Activated CD8-positive, alpha-beta memory T cell treated with anti-CD3 and anti-CD28 coated beads for 36 hours (primary cell): ENCODE results near the gene TTC13. TPM values are rescaled to one million over a fixed set of nuclear protein-coding genes. Genes with fewer than 3 reads are reported as not detected.
"Not testable (repeated sequence)": the region's sequence is repeated elsewhere in the genome, so short reads cannot be mapped to it uniquely, and the experiment has no call there.

Experiments used
- CTCF ChIA-PET: fragments of 350-600 bp; sonication (Branson Sonifier 250); formaldehyde crosslinking; loops from one replicate; lab custom pipeline; 2021; ENCODE audit warnings: antibody characterized with exemption; lab: Charles Lee
- POLR2A ChIA-PET: fragments of 350-600 bp; sonication (Branson Sonifier 250); formaldehyde crosslinking; loops from one replicate; lab custom pipeline; 2021; ENCODE audit warnings: antibody characterized with exemption; lab: Charles Lee
- total RNA-seq, 2 experiments: library from RNA; stranded (reverse); gene quantifications; one replicate each; pipeline ENCODE4 v1.2.3, GENCODE V29; 2021

The TTC13 gene
- total RNA-seq, 2 experiments from 2014 or later = 19.4 to 20.7 TPM

DNA sequence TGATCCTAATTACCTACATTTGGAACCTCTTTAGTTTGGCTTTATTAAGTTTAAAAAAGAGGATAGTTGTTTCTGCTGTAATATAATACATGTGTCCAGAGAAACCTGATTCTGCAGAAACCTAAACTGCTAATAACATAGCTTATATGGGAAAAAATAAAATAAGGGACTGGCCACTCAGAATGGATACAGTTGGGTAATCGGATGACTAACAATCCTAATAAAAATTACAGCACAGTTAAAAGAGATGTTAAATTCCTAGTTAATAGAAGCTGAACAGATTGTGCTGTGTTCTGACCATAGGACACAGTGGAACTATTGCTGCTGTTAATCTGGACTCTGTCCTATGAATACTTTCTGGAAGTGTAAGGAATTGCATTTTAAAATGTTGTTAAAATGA is 16.2 kb upstream of the TTC13 start:
- CTCF ChIA-PET = no interaction called here

DNA sequence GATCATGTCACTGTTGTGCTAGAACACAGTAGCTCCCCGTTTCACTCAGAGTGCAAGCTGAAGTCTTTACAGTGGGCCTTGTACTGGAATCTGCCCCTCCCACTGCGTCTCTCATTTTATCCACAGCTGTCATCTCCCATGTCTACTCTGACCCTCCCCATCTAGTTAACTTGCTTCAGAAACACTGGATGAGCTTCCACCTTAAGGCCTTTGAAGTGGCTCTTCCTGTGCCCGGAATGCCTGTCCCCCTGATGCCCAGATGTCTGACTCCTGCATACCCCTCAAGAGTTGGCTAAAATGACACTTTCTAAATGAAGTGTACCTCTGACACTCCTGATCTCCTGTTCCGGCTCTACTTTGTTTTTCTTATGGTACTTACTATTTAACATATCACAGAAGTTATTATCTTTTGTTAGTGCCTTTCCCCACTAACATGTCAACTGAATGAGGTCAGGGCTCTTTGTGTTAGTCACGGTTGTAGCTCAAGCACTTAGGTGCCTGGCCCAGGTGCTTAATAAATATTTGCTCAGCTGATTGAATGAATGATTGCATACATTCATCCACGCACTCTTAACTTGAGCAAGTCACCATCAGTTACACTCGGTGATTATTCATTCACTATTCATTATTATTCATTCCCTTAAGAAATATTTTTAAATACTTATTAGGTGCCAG is 13.6 kb upstream of the TTC13 start:
- ChIA-PET POLR2A (no interaction called here), CTCF (interaction anchor here (0.7 kb wide), 1 partner anchor 35 kb away, joined by 4 read pairs; no protein-coding TSS in a partner anchor)

More for the DNA sequence above, 16.2 kb upstream of the TTC13 start:
- POLR2A ChIA-PET = no interaction called here

DNA sequence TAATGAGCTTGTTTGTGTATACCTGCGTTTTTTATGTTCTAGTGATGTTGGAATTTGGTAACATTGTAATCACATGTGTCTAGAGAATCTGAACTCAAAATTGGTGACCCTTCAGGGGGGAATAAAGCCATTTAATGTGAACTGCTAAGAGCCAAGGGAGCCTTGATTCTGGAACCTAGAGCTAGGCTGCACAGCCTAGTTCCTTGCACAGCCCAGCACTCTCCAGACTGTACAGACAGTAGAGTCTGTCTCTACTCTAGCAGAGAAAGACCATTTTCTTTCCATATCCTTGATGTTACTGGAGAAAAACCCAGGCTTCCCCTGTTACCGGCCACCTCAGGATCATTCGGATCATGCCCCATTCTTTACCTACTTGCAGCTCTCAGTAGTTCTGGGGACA is 8.8 kb upstream of the TTC13 start:
- POLR2A ChIA-PET = no interaction called here
- CTCF ChIA-PET = no interaction called here

DNA sequence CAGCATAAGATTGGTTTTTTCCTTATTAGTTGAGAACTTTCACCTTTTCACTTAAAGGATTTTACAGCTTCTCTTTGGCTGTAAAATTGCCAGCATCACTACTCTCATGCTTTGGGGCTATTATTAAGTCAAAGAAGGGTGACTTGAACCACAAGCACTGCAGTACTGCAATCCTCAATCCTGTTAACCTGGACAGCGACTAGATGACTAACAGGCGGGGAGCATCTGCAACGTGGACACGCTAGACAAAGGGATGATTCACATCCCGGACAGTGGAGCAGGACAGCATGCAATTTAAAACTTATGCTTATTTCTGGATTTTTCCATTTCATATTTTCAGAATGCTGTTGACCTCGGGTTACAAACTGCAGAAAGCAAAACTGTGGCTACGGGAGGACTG is 8.3 kb upstream of the TTC13 start:
- POLR2A ChIA-PET = no interaction called here
- CTCF ChIA-PET = no interaction called here

DNA sequence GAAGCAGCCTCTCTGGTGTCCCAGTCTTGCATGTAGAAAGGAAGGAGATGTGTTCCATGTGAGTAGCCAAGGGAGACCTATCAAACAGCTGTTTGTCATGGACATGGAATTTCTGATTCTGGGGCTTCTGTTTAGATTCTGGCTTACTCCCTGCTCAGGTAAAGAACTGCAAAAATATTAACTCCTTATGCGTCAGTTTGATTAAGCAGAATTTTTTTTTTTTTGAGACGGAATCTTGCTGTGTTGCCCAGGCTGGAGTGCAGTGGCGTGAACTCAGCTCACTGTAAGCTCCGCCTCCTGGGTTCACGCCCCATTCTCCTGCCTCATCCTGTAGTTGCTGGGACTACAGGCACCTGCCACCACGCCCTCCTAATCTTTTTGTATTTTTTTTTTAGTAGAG is 7.0 kb upstream of the TTC13 start:
- CTCF ChIA-PET = no interaction called here
- POLR2A ChIA-PET = no interaction called here

DNA sequence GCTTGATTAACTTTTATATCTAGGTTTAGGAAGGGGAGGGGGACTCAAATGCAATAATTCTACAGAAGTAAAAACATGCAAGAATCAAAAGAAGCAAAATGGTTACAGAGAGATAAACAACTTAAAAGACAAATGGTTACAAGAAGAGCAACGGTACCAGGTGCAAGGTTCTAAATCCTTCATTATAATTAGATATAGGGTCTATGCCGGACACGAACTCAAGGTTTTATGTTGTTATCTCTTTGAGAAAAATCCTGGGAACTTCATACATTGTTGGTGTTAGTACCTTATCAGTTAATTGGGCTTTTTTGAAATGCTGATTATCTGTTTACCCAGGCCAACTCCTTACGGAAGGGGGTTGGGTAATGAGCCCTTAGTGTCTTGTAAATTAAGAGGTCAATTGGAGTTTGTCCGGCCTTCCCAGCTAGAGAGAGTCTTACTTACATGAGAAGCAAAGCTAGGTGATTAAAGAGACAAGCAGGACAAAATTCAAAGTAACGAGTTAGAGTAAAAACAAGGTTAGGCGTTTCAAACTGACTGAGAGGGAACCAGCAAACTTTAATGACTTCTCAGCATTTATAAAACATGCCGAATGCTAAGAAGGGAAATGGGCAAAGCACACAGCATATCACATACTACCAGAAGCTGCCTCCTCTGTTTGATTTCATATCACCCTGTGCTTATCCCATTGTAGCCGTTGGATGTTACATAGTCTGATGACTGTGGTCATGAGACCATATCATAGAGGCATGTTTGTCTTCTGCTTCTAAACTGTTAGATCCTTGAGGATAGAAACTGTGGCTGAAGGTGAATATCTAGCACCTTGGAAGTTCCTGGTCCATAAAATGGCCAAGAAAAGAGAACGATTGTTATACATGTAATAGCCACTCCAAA is 6.2 kb upstream of the TTC13 start:
- CTCF ChIA-PET, POLR2A ChIA-PET: not testable (repeated sequence)

DNA sequence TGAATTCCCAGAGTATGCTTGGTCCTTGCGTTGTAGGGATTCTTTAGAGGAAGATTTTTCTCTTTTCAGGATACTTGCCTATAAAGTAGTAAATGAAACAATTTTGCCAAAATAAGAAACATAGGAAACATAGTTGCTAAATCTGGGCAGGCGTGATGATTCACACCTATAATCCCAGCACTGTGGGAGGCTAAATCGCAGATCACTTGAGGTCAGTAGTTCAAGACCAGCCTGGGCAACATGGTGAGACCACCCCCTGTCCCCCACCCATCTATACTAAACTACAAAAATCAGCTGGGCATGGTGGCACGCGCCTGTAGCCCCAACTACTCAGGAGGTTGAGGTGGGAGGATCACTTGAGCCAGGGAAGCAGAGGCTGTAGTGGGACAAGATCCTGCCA is 5.2 kb upstream of the TTC13 start:
- POLR2A ChIA-PET = no interaction called here
- CTCF ChIA-PET = no interaction called here

DNA sequence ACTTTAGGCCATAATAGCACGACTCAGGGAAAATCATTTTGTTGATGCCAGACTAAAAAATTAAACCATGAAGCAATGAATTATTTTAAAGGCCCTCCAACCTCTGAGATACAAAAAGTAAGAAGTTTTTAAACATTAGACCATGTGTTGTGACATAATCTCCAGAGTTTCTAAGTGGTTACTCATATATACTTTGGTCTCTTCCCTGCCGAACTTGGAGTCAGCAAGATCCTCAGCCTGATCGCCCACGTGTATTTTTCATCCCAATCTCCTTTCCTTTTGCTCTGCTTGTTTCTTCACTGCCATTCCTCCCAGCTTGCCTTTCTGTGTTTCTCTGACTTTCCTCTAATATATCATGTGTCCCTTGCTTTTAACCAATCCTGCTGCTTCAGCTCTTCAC is 4.0 kb upstream of the TTC13 start:
- CTCF ChIA-PET = no interaction called here
- POLR2A ChIA-PET = no interaction called here

DNA sequence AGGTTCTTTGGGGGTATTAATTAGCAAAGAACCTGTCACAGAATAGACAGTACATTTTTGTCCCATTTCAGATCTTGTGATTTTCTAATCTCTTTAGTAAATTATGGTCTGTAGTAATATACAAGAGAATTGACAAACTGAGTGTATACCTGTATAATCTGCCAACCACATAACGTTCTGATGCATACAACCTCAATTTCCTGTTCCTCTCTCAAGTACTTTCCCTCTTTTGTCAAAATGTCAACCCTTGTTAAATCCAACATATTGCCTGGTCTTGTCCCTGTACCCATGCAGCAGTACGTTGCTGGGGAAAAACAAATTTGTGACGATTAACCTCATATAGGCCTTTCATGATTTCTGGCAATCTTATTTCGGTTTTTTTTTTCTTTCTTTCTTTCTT is 1.3 kb upstream of the TTC13 start:
- POLR2A ChIA-PET = no interaction called here
- CTCF ChIA-PET = no interaction called here

DNA sequence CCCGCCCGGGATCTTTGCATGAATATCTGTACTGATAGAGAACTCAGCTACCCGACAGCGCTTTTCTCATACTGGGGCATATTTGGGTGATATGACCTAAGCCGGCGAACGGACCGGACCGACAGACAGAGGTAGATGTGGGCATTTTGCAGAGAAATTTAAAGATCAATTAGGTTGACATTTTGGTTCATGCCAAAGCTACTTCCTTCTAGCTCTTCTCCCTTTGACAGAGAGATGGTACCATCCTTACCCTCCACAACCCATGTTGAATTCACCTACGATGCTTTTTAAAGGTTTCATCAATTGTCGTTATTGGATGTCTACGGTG is 692 bp upstream of the TTC13 start:
- CTCF ChIA-PET = interaction anchor here (1.1 kb wide), 1 partner anchor 342 kb away, joined by 3 read pairs; no protein-coding TSS in a partner anchor
- POLR2A ChIA-PET = interaction anchor here (0.6 to 1.1 kb wide), 3 partner anchors 12 to 262 kb away, joined by 3 to 5 read pairs (median 3); partner anchors contain the start of genes FAM89A and GNPAT

DNA sequence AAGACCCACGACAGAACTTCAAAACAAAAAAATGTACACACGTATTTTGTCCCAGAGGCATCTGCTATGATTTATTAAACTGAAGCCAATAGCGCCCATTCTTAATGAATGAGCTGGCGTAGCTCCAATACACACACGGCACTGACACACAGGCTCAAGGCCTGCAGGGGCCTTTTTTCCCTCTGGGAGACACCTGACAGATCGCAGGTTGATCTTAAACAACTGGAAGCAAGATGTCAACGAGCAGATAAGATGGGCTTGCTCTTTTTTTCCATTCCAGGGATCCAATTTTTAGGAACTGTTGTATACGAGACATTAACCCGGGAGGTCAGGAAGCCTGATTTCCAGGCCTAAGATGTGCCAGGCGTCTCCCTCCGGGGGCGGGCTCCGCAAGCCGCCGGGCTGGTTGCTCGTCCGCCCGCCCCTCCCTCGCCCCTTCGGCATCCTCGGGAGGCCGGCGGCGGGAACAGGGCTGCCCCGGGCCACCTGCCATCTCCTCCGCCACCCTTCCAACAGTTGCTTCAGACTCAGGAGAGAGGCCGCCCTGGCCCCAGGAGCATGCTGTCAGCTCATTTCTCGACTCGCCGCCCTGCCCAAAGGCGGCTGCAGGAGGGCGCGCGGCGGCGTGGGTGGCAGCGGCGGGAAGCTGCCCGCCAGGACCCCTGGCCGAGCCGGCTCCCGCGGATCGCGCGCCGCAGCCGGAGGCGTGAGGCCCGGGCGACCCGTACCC is 735 bp downstream of the TTC13 start:
- POLR2A ChIA-PET = interaction anchor here (0.6 to 1.0 kb wide), 2 partner anchors 62 to 906 kb away, joined by 5 to 9 read pairs; partner anchors contain the start of gene FAM89A
- CTCF ChIA-PET = interaction anchor here (1.1 kb wide), 1 partner anchor 341 kb away, joined by 3 read pairs; no protein-coding TSS in a partner anchor

DNA sequence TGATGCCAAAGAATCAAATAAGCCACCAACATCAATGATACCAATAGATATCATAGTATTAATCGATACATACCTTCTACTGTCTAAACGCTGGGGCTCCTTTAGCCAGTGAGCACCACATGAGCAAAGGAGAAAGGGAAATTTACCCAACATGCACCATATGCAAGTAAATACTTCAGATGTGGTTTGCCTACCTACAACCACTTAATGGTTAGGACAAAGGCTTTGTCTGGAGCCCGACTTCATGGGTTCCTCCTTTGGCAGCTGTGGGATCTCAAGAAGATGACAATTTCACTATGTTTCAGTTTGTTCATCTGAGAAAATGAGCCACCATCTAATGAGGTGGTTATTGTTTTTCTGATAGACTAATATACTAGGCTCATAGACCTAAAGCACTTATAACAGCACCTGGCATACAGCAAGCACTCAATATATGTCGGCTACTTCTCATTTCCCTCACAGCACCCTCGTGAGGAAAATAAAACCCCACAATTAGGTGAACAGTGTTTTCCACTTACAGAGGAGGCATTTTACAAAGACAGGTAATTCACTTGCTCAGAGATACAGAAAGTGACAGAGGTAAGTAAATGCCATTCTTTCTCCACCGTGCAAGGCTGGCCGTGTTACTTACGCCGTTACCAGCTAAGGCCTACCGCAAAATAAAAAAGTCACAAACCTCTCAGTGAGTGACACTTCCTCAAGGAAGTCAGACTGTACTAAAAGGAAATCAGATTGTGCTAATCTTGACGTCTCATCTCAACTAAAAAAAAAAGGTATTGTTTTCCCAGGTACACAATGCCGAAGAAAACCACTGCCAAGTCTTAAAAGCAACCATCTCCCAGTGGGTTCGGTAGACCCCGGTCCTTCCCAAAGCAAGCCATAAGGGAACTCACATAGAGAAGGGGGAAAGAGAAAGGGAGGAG is 1.6 kb downstream of the TTC13 start:
- ChIA-PET POLR2A (interaction anchor here (0.7 kb wide), 1 partner anchor 1634 kb away, joined by 4 read pairs; the partner anchor contains the start of gene CCSAP), CTCF (interaction anchor here (0.9 kb wide), 1 partner anchor 235 kb away, joined by 4 read pairs; no protein-coding TSS in a partner anchor)

DNA sequence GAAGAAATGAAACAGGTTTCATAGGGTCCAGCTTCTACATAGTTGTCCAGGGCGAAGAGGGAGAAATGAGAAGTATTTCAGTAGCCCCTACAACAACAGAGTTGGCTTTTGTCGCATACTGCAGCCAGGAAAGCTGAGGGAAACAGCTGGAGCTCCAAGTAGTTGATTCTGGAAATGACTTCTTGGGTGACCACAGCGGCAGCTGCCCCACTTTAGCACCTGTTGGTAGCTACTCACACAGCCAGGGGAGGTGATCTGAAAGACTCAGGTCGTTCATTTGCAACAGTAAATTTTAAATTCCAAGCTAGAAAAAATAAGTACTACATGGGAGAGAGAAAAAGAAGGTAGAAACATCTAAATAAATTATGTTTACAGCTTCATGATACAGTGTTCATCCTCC is 2.3 kb downstream of the TTC13 start:
- ChIA-PET POLR2A (no interaction called here), CTCF (interaction anchor here (0.9 kb wide), 1 partner anchor 235 kb away, joined by 4 read pairs; no protein-coding TSS in a partner anchor)

DNA sequence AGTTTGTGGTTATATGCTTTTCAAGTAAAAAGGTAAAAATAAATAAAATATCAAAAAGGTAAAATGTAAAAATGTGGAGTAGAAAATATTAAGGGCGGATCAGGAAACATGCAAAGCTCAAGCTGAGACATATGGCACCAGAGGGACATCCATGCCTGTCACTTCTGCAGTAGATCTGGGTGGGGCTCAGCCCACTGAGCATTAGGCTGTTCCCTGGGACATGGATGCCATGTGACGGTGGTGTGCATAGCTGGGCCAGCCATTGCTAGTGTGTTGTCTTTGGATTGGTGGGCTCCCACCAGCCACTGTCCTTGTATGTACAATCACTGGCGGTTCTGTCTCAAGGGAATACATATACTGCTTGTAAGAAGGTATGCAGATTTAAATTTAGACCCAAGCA is 3.0 kb downstream of the TTC13 start:
- ChIA-PET CTCF (no interaction called here), POLR2A (no interaction called here)

DNA sequence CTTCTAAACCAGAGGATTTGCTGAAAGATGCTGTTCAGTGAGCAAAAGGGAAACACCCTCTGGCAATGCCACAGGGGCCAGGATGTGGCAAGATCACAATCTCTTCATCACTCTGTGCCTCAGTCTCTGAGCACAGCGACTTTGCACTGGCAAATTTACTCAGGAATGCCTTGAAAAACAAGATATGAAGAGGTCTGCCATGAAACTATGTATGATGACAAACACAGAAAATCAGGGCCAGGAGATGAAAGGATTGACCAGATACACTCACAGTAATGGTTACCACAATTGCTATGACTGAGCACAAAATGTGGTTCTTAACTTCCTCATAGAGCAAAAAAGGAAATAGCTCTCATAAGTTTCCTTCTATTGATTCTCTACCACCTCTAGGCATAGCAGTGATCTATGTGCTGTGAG is 5.8 kb downstream of the TTC13 start:
- CTCF ChIA-PET = no interaction called here

DNA sequence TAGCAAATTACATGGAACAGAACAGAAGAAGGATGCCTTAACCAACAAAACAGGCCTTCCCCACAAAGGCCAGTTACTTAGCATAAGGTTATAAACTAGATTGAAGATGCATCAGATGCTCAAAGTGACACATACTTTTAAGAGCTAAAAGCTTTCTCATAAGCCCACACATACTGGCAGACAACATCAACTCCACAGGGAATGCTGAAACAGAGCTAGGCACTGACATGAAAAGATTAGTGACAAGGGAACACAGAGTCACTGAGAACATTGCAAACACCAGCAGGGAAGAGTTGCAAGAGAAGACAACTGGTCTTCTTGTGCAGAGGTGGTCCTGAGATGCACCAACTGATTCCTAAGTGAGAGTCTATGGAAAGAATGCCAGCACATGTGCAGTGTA is 6.9 kb downstream of the TTC13 start:
- POLR2A ChIA-PET = no interaction called here

More for the DNA sequence above, 5.8 kb downstream of the TTC13 start:
- POLR2A ChIA-PET = interaction anchor here (0.7 kb wide), 1 partner anchor 66 kb away, joined by 3 read pairs; no protein-coding TSS in a partner anchor

DNA sequence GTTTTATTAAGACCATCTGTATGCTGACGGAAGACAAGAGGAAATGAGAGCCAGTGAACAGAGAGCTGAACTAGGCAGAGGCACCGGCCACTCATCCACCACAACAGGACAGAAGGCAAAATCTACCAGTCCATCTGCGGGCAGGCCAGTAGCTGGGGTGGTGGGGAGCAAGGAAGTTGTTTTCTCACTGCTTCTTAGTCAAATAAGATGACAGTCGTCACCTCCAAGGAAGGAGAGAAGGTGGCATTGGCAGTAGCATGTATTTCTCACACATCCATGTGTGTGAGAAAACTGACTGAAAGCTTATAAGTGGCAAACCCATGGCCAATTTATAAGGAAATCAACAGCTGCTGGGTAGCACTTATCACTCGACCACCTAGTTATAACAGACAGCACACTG is 8.2 kb downstream of the TTC13 start:
- CTCF ChIA-PET = no interaction called here
- POLR2A ChIA-PET = interaction anchor here (0.6 kb wide), 1 partner anchor 267 kb away, joined by 3 read pairs; no protein-coding TSS in a partner anchor

More for the DNA sequence above, 6.9 kb downstream of the TTC13 start:
- CTCF ChIA-PET = no interaction called here

DNA sequence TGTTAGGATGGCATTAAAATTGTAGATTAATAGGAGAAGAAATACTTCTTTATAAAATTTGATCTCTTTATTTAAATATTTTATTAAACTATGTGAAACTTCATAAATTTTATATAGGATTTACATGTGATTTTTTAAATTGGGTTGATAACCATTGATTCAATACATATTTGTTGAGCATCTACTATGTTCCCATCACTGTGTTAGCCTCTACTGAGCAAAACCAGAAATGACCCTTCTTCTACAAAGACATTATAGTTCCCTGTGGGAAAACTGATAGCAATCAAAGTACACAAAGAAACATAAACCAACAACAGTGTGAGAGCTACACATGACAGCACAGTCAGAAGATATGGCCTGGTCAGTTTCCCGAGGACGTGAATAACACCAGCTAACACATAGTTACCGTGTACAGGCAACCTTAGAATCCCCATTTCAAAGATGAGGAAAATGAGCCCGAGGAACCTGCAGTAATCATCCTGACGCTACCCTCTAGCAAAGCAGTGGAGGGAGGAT is 12.2 kb downstream of the TTC13 start:
- POLR2A ChIA-PET = no interaction called here
- CTCF ChIA-PET = no interaction called here
